Nephron progenitor cell (in vitro differentiated cells): Measurements from ENCODE around the gene HES7.

ENCODE experiments used
- DNase-seq: peaks from one replicate; pipeline ENCODE4 v3.0.0; 2021
- H3K27ac Mint-ChIP-seq: 2 replicates; pipeline ENCODE4 v1.8.0; 2021; ENCODE audit warnings: mild to moderate bottlenecking, moderate library complexity, mixed read lengths
- H3K27me3 Mint-ChIP-seq: 2 replicates; pipeline ENCODE4 v1.8.0; 2021; ENCODE audit warnings: mild to moderate bottlenecking, low read depth, mixed read lengths; ENCODE audit not compliant: poor library complexity
- H3K36me3 Mint-ChIP-seq: 2 replicates; pipeline ENCODE4 v1.8.0; 2021; ENCODE audit warnings: low read depth, mixed read lengths
- H3K4me1 Mint-ChIP-seq: 2 replicates; pipeline ENCODE4 v1.8.0; 2021; ENCODE audit warnings: mixed read lengths
- H3K4me3 Mint-ChIP-seq: 2 replicates; pipeline ENCODE4 v1.8.0; 2021; ENCODE audit warnings: mild to moderate bottlenecking, moderate library complexity, mixed read lengths
- H3K9me3 Mint-ChIP-seq: 2 replicates; pipeline ENCODE4 v1.8.0; 2021; ENCODE audit warnings: mild to moderate bottlenecking, moderate library complexity, mixed read lengths
- CTCF ChIP-seq: fragments of 200-600 bp; sonication (generic); IDR thresholded peaks from 2 replicates; pipeline ENCODE4 v1.5.0; 2021; ENCODE audit warnings: antibody characterized with exemption

HES7 gene

GRCh38 chr17:8119581-8120519, 4.1 kb downstream of the HES7 start:
- Mint-ChIP-seq H3K4me1 (peaks cover 43% of the 10 kb centered on the region), H3K36me3 (no peaks in the 10 kb centered on the region), H3K27me3 (peaks cover 78% of the 10 kb centered on the region), H3K4me3 (peak overlapping the region; percentile 98), H3K27ac (peak overlapping the region; percentile 86), H3K9me3 (no peaks in the 10 kb centered on the region)
- DNase-seq, result peak; percentile 90
- TF ChIP-seq CTCF, result no peak

DNA sequence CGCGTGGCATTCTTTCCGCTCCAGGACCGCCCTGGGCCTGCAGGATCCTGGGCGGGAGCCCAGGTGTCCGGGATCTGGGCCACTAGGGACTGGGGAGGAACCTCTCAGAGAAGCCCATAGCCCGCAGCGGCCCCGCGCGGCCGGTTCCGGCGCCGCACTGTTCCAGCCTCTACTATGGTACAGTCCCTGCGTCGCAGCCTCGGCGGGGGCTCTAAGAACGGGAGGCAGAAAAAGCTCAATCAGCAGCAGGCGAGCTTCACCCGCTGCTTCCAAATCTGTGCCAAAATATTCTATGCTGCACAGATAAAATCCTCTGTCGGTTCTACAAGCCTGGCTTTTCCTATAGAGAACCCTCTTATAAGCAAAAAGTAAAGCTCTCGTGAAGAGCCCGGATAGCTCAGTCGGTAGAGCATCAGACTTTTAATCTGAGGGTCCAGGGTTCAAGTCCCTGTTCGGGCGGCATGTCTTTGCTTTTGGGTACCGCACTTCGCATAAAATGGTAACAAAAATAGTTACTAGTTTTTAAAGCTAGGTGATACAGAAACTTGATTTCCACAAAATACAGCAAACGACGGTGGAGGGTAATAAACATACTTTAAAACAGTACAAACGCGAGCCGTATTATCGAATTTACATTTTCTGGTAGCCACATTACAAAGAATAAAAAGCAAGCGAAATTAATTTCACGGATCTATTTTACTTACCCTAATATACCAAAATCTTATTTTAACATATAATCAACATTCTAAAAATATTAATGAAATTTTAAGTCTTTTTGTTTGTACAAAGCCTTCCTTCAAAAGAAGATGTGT, 4.9 kb downstream of the HES7 start:
- Mint-ChIP-seq H3K4me3 (peak overlapping the region; percentile 98), H3K36me3 (no peaks in the 10 kb centered on the region), H3K27ac (peak overlapping the region; percentile 89), H3K9me3 (no peaks in the 10 kb centered on the region), H3K27me3 (peaks cover 79% of the 10 kb centered on the region), H3K4me1 (peaks cover 38% of the 10 kb centered on the region)
- TF ChIP-seq CTCF, result peak; percentile 84
- peak; percentile 88 for DNase-seq

DNA sequence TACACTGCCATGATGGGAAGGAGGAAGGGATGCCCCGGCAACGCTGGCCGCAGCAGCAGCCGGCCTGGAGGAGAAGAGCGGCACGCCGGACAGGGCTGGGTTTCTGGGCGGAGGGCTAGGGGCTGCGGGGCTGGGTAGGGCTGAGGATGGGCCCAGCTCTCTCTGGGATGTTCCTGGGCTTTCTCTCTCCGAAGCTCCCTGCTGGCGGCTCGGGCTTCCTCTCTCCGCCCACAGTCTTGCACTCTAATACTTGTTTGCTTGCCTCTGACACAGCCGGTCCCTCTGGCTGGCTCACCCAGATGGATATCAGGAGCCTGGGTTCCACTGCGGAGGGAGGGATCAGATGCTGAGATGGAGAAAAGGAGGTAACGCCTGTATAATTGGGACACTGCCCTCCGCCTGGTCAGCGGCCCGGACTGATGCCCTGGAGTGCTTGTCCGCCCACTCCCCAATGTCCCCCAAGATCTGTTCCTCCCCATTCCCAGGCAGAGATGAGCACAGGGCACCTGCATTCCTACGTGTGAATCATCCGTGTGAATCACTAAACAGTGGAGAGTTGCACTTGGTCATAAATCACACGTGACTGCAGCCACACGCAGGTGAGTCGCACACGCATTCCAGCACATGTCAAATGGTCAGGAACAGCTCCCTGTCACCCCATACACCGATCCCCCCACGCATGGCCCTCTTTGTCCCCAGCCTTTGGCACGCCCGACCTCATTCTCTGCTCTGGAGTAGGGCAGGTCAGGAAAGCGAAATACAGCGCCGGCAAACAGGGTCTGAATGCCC, 5.7 kb downstream of the HES7 start, which contains the start of gene ALOXE3:
Gene ALOXE3, minus strand, starts transcription at position 535 of the 789 bp plus-strand sequence. Its CDS starts 524 bp downstream, at position 11.
- Mint-ChIP-seq H3K4me1 (peaks cover 30% of the 10 kb centered on the region), H3K27me3 (peaks cover 81% of the 10 kb centered on the region), H3K4me3 (peak within 1 kb of the TSS; percentile 98), H3K27ac (peak within 1 kb of the TSS; percentile 89), H3K36me3 (no peaks in the 10 kb centered on the region), H3K9me3 (no peaks in the 10 kb centered on the region)
- no peak for TF ChIP-seq CTCF
- DNase-seq, result peak; percentile 43

GRCh38 chr17:8117367-8117979, 6.4 kb downstream of the HES7 start:
- TF ChIP-seq CTCF, result no peak
- Mint-ChIP-seq H3K27ac (no peak overlapping the region), H3K27me3 (peaks cover 83% of the 10 kb centered on the region), H3K4me1 (peaks cover 26% of the 10 kb centered on the region), H3K9me3 (no peaks in the 10 kb centered on the region), H3K36me3 (no peaks in the 10 kb centered on the region), H3K4me3 (peak overlapping the region; percentile 98)
- peak; percentile 39 for DNase-seq

DNA sequence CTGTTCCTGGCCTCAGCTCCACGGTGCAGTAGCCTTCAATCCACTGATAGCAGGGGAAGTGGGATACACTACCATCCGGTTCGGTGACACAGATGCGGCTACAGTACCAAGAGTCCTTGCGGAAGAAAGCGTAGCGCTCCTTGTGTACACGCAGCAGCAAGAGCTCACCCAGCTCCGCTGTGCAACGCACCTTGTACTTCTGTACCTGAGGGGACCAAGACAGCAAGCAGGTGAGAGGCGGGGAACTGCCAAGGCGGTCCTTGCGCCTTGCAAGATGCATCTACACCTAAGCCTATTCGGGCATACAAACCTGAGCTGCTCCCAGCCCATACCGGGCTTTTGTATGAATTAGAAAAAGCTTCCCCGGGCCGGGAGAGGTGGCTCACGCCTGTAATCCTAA, 7.1 kb downstream of the HES7 start:
- no peak overlapping the region for H3K27ac Mint-ChIP-seq
- DNase-seq, result no peak
- no peaks in the 10 kb centered on the region for H3K36me3 Mint-ChIP-seq
- H3K9me3 Mint-ChIP-seq, result no peaks in the 10 kb centered on the region
- peaks cover 23% of the 10 kb centered on the region for H3K4me1 Mint-ChIP-seq
- no peak overlapping the region for H3K4me3 Mint-ChIP-seq
- TF ChIP-seq CTCF, result no peak
- H3K27me3 Mint-ChIP-seq, result peaks cover 90% of the 10 kb centered on the region
